ENCODE measurements around the gene FRMD4A. TPM values are rescaled to one million over a fixed set of nuclear protein-coding genes. Genes with fewer than 3 reads are reported as not detected.
A peak's percentile ranks its signal among the peaks of the same experiment; 100 is the strongest.

FRMD4A gene
- total RNA-seq, 1 experiment from 2014 or later = 63.4 TPM

GRCh38 chr10:14131261-14131960 lies 199.3 kb downstream of the FRMD4A start:
- in situ Hi-C loops (cut with HindIII; ENCODE audit: low sequenced_read_pairs) = no loop called here
- no peak for DNase-seq (ENCODE audit: low spot score)

DNA sequence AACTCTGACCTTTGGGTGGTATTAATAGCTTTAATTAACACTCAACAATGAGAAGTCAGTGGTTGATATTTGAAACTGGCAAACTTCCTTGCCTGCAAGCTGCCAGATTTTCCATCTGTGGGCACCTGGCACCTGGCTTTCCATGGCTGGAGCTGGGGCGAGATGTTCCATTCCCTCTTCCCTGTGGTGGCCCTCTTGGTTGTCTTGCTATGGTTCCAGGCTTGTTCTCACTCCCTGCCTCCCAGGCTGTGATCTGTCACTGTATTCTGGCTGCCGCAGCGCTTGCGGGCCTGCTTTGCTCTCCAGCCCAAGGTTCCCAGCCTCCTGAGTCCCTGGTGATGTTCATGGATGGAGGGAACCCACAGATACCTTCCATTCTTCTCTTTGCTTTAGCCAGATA lies 201.0 kb downstream of the FRMD4A start:
- in situ Hi-C loops (cut with HindIII; ENCODE audit: low sequenced_read_pairs) = no loop called here
- peak; percentile 96 for DNase-seq (ENCODE audit: low spot score)

- DNase-seq (ENCODE audit: low spot score) = no peak
- in situ Hi-C loops (cut with HindIII; ENCODE audit: low sequenced_read_pairs) = no loop called here
Measured at GRCh38 chr10:14128519-14128918, 202.2 kb downstream of the FRMD4A start.

GRCh38 chr10:14126697-14127440 lies 203.9 kb downstream of the FRMD4A start:
- peak; percentile 74 for DNase-seq (ENCODE audit: low spot score)
- in situ Hi-C loops (cut with HindIII; ENCODE audit: low sequenced_read_pairs) = no loop called here

DNA sequence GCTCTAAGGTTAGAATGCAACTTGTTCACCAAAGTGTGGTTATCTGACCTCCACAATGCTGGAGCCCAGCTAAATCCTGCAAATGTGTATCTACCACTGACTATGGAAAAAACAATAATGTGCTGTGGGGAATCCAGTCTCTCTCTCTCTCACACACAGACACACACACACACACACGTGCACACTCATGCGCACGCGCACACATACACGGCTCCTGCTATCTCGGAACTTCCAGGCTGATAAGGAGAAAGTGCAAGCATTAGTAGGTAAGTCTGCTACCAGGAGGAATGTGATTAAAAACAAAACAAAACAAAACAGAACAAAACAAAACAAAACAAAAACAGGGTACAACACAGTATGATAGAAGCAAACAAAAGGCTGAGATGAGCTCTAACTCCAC lies 205.2 kb downstream of the FRMD4A start:
- no peak for DNase-seq (ENCODE audit: low spot score)
- in situ Hi-C loops (cut with HindIII; ENCODE audit: low sequenced_read_pairs) = no loop called here

DNA sequence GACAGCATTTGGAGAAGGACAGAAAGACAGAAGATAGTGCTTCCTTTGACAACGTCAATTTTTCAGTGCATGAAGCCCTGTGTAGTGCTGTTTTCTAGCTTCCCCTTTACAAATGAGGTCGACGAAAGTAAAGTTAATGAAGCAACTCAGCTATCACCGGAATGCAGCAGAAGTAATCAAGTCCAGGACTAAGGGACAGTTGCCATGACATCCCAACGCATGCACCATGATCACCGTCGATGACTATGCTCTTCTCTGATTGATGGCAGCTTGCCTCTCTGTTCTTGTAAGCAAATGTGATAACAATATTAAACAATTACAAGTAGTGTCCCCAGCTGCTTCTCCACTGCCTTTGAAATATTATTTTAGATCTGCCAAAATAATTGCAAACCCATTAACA lies 205.8 kb downstream of the FRMD4A start:
- in situ Hi-C loops (cut with HindIII; ENCODE audit: low sequenced_read_pairs) = no loop called here
- no peak for DNase-seq (ENCODE audit: low spot score)

DNA sequence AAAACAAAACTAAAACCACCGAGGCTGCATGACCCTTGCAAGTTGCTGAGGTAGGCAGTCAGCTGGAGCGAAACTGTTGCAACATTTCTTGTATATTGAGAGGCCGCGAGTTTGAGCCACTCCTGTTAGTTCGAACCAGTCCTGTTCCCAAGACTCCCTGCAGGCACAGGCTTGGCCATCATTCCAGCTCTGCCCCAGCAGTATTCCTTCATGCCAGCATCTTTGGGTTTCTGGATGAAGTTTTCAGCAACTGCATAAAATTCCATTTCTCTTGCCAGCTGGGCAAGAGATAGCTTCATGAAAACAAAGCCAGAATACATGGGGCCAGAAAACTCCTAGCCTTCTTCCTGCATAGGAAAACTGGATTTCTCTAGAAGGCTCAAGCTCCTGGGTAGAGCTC lies 207.6 kb downstream of the FRMD4A start:
- DNase-seq (ENCODE audit: low spot score) = no peak
- in situ Hi-C loops (cut with HindIII; ENCODE audit: low sequenced_read_pairs) = no loop called here

GRCh38 chr10:14120812-14121211 lies 209.9 kb downstream of the FRMD4A start:
- DNase-seq (ENCODE audit: low spot score) = no peak
- in situ Hi-C loops (cut with HindIII; ENCODE audit: low sequenced_read_pairs) = no loop called here

GRCh38 chr10:14118953-14119352 lies 211.8 kb downstream of the FRMD4A start:
- in situ Hi-C loops (cut with HindIII; ENCODE audit: low sequenced_read_pairs) = no loop called here
- DNase-seq (ENCODE audit: low spot score) = no peak

DNA sequence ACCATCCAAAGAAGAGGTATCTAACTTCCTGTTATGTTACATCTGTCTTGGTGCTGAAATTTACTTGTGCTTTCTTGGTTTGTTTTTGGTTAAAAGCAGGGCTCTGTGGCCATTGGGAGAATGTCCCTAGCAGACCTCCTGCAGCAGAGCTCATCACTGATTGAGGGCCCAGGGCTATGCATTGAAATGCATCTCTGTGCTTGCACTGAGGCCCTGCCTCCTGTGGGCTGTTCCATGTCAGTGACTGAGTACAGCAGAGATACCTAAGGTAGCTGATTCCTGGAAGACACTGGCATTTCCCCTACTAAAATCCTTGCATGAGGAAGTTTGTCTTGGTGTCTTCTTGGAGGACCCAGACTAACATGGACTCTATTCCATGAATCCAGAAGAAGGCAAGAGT lies 213.9 kb downstream of the FRMD4A start:
- no peak for DNase-seq (ENCODE audit: low spot score)
- in situ Hi-C loops (cut with HindIII; ENCODE audit: low sequenced_read_pairs) = no loop called here

DNA sequence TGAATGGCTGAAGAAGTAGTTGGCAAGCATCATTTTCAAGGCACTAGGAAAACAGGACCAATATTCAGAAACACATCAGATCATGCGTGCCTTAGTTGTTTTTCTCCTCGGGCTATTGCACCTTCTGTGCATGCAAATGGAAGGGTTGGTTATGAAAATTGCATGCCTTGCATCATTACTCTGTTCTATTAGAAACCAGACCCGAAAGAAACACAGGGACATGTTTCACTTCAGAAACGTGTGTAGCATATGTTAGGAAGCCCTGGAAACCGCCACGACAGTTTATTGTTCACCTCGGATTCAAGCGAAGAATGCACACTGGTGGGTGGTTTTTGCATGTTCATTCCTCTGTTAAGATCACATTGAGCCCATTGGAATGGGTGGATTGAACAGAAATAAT lies 214.7 kb downstream of the FRMD4A start:
- in situ Hi-C loops (cut with HindIII; ENCODE audit: low sequenced_read_pairs) = no loop called here
- DNase-seq (ENCODE audit: low spot score) = no peak

DNA sequence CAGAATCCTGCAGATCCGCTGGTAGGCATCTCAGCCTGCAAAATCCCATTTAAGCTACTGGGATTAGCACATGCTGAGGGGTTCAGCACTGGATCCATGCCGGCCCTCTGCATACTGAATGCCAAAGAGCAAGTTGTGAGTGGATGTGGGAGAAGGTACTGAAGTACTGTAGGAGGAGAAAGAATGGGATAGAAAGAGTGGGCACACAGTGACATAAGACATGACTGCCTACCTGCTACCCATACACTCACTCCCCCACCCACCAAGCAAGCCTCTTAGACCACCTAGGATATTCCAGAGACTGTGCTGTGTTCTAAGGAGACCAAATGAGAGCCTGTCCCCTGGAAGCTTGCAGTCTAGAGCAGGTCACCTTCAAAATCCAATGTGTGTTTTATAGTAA lies 215.9 kb downstream of the FRMD4A start:
- in situ Hi-C loops (cut with HindIII; ENCODE audit: low sequenced_read_pairs) = no loop called here
- no peak for DNase-seq (ENCODE audit: low spot score)

DNA sequence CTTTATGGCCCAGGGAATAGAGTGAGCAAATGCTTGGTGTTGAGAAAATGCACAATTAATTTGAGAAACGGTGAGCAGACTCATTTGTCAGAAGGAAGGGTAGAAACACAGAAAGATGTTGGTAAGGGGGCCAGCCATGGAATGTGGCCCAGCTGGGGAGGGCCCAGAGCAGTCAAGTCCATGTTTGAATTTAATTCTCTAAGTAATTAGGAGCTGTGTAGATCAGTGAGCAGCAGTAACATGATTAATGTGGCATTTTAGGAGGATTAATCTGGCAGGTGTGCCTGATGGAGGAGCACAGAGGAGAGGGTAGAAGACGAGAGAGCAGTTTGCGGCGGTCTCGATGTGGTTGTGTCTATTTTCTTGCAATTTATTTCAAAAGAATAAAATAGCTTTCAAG lies 218.7 kb downstream of the FRMD4A start:
- in situ Hi-C loops (cut with HindIII; ENCODE audit: low sequenced_read_pairs) = no loop called here
- DNase-seq (ENCODE audit: low spot score) = no peak

DNA sequence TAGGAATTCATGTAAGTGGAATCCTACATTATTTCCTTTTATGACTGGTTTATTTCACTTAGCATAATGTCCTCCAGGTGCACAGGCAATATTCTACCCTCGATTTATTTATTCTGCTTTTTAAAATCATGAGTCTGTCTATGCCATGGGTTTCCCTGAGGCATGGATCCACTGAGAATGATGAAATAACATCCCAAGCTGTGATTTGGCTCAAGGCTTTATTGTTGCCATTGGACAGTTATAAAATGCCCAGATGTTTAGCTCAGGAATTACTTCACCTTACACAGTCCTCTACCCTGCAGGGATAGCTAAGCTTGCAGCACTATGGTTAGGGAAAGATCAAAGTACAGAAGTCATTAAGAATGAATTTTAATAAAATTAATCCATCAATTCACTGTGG lies 219.5 kb downstream of the FRMD4A start:
- DNase-seq (ENCODE audit: low spot score) = no peak
- in situ Hi-C loops (cut with HindIII; ENCODE audit: low sequenced_read_pairs) = no loop called here

- in situ Hi-C loops (cut with HindIII; ENCODE audit: low sequenced_read_pairs) = no loop called here
- DNase-seq (ENCODE audit: low spot score) = no peak
Measured at GRCh38 chr10:14106828-14107227, 223.9 kb downstream of the FRMD4A start.

DNA sequence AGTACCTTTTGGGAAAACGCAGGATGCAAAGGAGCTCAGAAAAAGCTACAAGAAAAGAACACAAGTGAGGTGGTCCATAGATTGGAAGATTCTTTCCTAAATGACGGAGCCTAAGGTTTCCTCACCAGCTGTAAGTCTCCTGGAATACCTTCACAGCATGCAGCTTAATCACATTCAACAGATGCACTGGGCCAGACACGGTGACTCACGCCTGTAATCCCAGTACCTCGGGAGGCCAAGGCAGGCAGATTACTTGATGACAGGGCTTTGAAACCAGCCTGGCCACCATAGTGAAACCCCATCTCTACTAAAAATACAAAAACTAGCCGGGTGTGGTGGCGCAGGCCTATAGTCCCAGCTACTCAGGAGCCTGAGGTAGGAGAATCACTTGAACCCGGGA lies 228.7 kb downstream of the FRMD4A start:
- in situ Hi-C loops (cut with HindIII; ENCODE audit: low sequenced_read_pairs) = no loop called here
- DNase-seq (ENCODE audit: low spot score) = no peak

DNA sequence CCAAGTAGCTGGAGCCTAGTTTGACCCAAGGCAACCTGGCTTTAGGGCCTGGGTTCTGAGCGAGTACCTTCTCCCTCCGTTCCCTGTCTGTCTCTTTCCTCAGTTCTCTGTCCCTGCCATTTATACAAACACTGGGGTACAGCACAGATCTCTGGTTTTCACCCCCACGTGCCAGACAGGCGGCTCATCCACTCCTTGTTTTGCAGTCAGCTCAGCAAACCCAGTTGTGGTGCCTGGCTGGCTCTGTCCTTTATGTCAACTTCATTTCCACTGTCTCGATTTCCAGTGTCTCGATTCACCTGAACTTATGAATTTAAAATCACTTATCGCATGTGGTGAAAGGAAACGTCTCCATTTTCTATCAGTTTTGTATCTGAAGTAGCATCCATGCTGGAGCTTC lies 230.8 kb downstream of the FRMD4A start:
- no peak for DNase-seq (ENCODE audit: low spot score)
- in situ Hi-C loops (cut with HindIII; ENCODE audit: low sequenced_read_pairs) = no loop called here

GRCh38 chr10:14093730-14094484 lies 236.8 kb downstream of the FRMD4A start:
- peak; percentile 42 for DNase-seq (ENCODE audit: low spot score)
- in situ Hi-C loops (cut with HindIII; ENCODE audit: low sequenced_read_pairs) = no loop called here

GRCh38 chr10:14092799-14093198 lies 237.9 kb downstream of the FRMD4A start:
- DNase-seq (ENCODE audit: low spot score) = no peak
- in situ Hi-C loops (cut with HindIII; ENCODE audit: low sequenced_read_pairs) = no loop called here

GRCh38 chr10:14089556-14090292 lies 241.0 kb downstream of the FRMD4A start:
- no peak for DNase-seq (ENCODE audit: low spot score)
- in situ Hi-C loops (cut with HindIII; ENCODE audit: low sequenced_read_pairs) = no loop called here

All from G401 (cell line).